AG04450 (cell line): ENCODE results near the gene HDAC7. TPM values are rescaled to one million over a fixed set of nuclear protein-coding genes. Genes with fewer than 3 reads are reported as not detected.

Experiments
- CTCF ChIA-PET: fragments of 300-600, 350-600 bp; formaldehyde crosslinking; extraction: SDS; loops from one replicate; lab custom pipeline; 2022; ENCODE audit warnings: antibody characterized with exemption, inconsistent platforms; lab: Charles Lee
- POLR2A ChIA-PET: fragments of 350-600 bp; formaldehyde crosslinking; extraction: SDS; loops from one replicate; lab custom pipeline; 2021; ENCODE audit warnings: antibody characterized with exemption, inconsistent platforms; lab: Yijun Ruan, JAX
- DNase-seq: peaks from one replicate; pipeline ENCODE4 v3.0.0-alpha.2; 2011; ENCODE audit warnings: low read depth, low spot score
- H3K27ac ChIP-seq: one replicate; pipeline ENCODE4 v1.5.1; 2012; ENCODE audit warnings: low read depth, low read length, control low read depth
- H3K27me3 ChIP-seq: one replicate; pipeline ENCODE4 v1.6.0; 2012; ENCODE audit warnings: low read length; ENCODE audit not compliant: control insufficient read depth, insufficient read depth
- H3K4me3 ChIP-seq: 2 replicates; pipeline ENCODE4 v1.5.1; 2011; ENCODE audit warnings: mild to moderate bottlenecking, low read depth, low read length, control low read depth
- H3K9me3 ChIP-seq: 2 replicates; pipeline ENCODE4 v1.5.1; 2012; ENCODE audit warnings: low read length; ENCODE audit not compliant: control insufficient read depth, insufficient read depth
- polyA plus RNA-seq: library from polyadenylated mRNA; depleted of rRNA; stranded (reverse); fragments of >200 nt; gene quantifications from 2 replicates; pipeline ENCODE4 v1.2.3, GENCODE V29; 2011
- TF ChIP-seq, protein P1 (sequence below): IDR thresholded peaks from 2 replicates; pipeline ENCODE4 v1.5.1; 2011; ENCODE audit warnings: low read depth, low read length, control low read depth, inconsistent platforms

Gene HDAC7
- polyA plus RNA-seq, 1 experiment = 17.1 TPM

DNA sequence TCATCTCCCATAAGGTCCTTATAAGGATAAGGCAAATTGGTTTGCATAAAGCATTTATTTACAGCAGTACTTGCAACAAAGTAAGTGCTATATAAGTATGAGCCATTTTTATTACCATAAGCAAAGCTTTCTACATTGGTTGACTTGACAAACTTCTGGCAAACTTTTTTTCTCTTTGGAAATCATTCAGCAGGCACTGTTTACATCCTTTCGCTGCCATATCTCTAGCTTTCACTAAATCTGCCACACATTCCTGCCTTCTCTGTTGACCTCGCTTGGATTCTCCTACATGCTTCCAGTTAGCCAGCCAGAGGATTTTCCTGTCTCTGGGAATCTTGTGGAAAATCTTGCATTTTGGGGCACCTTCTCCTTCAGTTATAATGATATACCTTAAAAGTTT lies 21.8 kb upstream of the HDAC7 start:
- TF ChIP-seq, protein P1, sequence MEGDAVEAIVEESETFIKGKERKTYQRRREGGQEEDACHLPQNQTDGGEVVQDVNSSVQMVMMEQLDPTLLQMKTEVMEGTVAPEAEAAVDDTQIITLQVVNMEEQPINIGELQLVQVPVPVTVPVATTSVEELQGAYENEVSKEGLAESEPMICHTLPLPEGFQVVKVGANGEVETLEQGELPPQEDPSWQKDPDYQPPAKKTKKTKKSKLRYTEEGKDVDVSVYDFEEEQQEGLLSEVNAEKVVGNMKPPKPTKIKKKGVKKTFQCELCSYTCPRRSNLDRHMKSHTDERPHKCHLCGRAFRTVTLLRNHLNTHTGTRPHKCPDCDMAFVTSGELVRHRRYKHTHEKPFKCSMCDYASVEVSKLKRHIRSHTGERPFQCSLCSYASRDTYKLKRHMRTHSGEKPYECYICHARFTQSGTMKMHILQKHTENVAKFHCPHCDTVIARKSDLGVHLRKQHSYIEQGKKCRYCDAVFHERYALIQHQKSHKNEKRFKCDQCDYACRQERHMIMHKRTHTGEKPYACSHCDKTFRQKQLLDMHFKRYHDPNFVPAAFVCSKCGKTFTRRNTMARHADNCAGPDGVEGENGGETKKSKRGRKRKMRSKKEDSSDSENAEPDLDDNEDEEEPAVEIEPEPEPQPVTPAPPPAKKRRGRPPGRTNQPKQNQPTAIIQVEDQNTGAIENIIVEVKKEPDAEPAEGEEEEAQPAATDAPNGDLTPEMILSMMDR = no peak
- DNase-seq = no peak
- ChIA-PET CTCF (interaction anchor here (0.7 to 8.4 kb wide), 9 partner anchors 26 to 126 kb away, joined by 3 to 104 read pairs (median 10); no protein-coding TSS in a partner anchor), POLR2A (interaction anchor here (0.8 to 1.1 kb wide), 2 partner anchors 45 to 61 kb away, joined by 3 read pairs; no protein-coding TSS in a partner anchor)
- Histone ChIP-seq H3K27ac (no peak overlapping the region), H3K4me3 (no peak overlapping the region), H3K9me3 (no peaks in the 10 kb centered on the region), H3K27me3 (no peaks in the 10 kb centered on the region)

DNA sequence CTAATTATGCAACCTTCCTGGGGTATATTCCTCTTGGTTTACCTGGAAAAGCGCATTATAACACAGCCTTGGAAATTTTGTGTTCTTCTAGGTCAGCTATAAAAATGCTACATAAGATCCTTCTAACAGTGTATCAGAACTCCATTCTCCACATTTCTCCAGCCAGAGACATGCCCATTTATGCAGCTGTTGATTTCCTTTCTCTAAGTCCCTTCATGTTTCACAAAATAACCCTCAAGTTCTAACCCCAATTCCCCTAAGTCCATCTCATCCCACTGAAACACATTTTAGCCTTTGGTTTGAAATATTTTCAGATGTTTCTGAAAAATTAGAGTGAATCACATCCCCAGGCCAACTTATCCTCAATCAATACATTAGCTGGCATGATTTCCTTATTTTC lies 20.9 kb upstream of the HDAC7 start:
- Histone ChIP-seq H3K27me3 (no peaks in the 10 kb centered on the region), H3K27ac (no peak overlapping the region), H3K9me3 (no peaks in the 10 kb centered on the region), H3K4me3 (no peak overlapping the region)
- ChIA-PET POLR2A (interaction anchor here (1.1 kb wide), 1 partner anchor 45 kb away, joined by 3 read pairs; no protein-coding TSS in a partner anchor), CTCF (interaction anchor here (0.6 to 8.4 kb wide), 12 partner anchors 12 to 136 kb away, joined by 3 to 104 read pairs (median 7); partner anchors contain the start of gene TMEM106C)
- TF ChIP-seq, protein P1 = no peak
- DNase-seq = no peak

DNA sequence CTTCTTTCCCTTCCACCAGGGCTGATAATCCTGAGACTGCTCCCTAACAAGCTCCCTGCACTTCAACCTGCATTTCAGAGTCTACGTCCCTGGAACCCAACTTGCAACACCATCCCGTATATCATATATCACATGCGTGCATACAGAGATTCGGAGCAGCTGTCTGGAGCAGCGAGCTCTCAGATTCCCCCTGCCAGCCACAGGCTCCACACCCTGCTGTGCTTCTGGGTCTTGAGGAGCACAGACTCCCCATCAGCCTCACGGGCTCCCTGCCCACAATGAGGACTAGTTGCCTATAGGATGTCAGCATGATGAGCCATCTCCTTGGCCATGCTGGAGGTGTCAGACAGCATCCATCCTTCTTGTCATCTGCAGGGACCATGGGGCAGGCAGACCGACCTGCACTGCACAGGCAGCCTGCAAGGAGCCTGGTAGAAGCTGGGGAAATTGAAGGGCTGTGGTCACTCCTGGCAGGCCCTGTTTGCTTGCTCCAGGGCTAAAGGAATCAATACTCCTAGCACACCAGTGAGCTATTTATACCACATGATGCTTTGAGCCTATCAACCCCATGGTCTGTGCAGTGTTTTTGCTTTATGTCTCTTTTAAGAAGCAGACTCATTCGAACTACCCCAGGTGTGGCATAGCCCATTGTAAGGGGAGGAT lies 19.6 kb upstream of the HDAC7 start:
- POLR2A ChIA-PET = interaction anchor here (0.6 to 2.0 kb wide), 6 partner anchors 10 to 108 kb away, joined by 3 to 14 read pairs (median 4); no protein-coding TSS in a partner anchor
- TF ChIP-seq, protein P1 = no peak
- Histone ChIP-seq H3K27ac (no peak overlapping the region), H3K27me3 (no peaks in the 10 kb centered on the region), H3K9me3 (no peaks in the 10 kb centered on the region), H3K4me3 (no peak overlapping the region)
- DNase-seq = no peak
- CTCF ChIA-PET = interaction anchor here (0.6 to 8.4 kb wide), 49 partner anchors 10 to 912 kb away, joined by 3 to 104 read pairs (median 7); partner anchors contain the start of genes ENDOU, RAPGEF3, RPAP3 and TMEM106C

DNA sequence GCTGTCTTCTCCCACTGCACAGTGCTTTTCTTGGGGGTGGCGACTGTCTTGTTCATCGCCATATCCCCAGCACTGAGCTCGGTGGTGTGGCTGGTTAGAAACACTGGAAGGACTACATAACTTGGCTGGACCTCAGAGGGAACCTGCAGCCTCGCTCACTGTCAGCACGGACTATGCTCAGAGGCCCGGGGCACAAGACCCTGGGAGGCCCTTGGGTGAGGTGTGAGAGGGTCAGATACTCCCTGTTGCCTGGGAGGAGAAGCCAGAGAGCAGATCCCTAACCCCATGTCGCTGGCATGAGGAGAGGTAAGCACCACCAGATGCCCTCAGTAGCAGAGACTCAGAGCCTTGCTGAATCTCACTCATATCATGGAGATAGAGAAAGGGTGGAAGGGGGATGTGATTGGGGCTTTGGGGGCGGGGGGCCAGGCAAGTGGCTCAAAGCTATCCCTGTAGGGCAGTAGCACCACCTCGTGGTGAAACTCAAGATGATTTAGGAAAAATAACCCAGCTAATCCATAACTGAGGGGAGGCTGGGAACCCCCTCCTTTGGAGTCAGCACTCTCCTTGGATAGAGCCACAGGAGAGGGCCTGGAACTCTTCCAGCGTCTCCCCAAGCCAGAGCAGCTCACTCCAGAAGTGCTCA lies 18.7 kb upstream of the HDAC7 start:
- H3K4me3 ChIP-seq = no peak overlapping the region

More for the DNA sequence above, 18.7 kb upstream of the HDAC7 start:
- CTCF ChIA-PET = interaction anchor here (0.7 to 8.4 kb wide), 53 partner anchors 10 to 328 kb away, joined by 3 to 104 read pairs (median 7); partner anchors contain the start of genes ENDOU, HDAC7, RAPGEF3 and RPAP3
- Histone ChIP-seq H3K27ac (no peak overlapping the region), H3K9me3 (no peaks in the 10 kb centered on the region), H3K27me3 (no peaks in the 10 kb centered on the region)
- POLR2A ChIA-PET = interaction anchor here (0.6 to 2.0 kb wide), 8 partner anchors 9 to 109 kb away, joined by 3 to 14 read pairs (median 3); no protein-coding TSS in a partner anchor
- TF ChIP-seq, protein P1 = peak; percentile 53
- DNase-seq = no peak
